A673 (cell line): ENCODE data around the gene DIAPH1. TPM values are rescaled to one million over a fixed set of nuclear protein-coding genes. Genes with fewer than 3 reads are reported as not detected.

Source experiments
- BruUV-seq: library from RNA; stranded (reverse); fragments of 400-500 nt; replicated peaks from 2 replicates; lab custom pipeline; 2021; lab: Mats Ljungman, UMichigan
- CTCF ChIA-PET: fragments of 300-600 bp; sonication (Branson Sonifier 250); formaldehyde crosslinking; loops from one replicate; lab custom pipeline; 2022; ENCODE audit warnings: antibody characterized with exemption; lab: Charles Lee
- POLR2A ChIA-PET: fragments of 300-600 bp; sonication (Branson Sonifier 250); formaldehyde crosslinking; loops from one replicate; lab custom pipeline; 2022; ENCODE audit warnings: antibody characterized with exemption; ENCODE audit not compliant: low non-redundant PET; lab: Charles Lee
- DNase-seq: peaks from one replicate; pipeline ENCODE4 v3.0.0-alpha.2; 2015; ENCODE audit warnings: low spot score
- H3K27ac ChIP-seq: fragments of 200-600 bp; sonication (generic); 2 replicates; pipeline ENCODE4 v1.5.1; 2016; ENCODE audit warnings: mixed run types, low read depth, mild to moderate bottlenecking, mixed read lengths, antibody characterized with exemption, low read length; ENCODE audit not compliant: poor library complexity, severe bottlenecking
- H3K27me3 ChIP-seq: fragments of 200-600 bp; sonication (generic); replicated peaks from 2 replicates; pipeline ENCODE4 v1.6.1; 2017; ENCODE audit warnings: mixed run types, low read depth, mild to moderate bottlenecking, mixed read lengths, antibody characterized with exemption, low read length; ENCODE audit not compliant: insufficient read depth, poor library complexity
- H3K36me3 ChIP-seq: fragments of 200-600 bp; sonication (generic); 2 replicates; pipeline ENCODE4 v1.6.1; 2016; ENCODE audit warnings: mixed run types, mild to moderate bottlenecking, mixed read lengths, antibody characterized with exemption, low read length; ENCODE audit not compliant: insufficient read depth, poor library complexity, severe bottlenecking
- H3K4me1 ChIP-seq: fragments of 200-600 bp; sonication (generic); 2 replicates; pipeline ENCODE4 v1.6.1; 2017; ENCODE audit warnings: mixed run types, mild to moderate bottlenecking, mixed read lengths, antibody characterized with exemption, low read length; ENCODE audit not compliant: insufficient read depth, poor library complexity, severe bottlenecking
- H3K4me3 ChIP-seq: fragments of 200-600 bp; sonication (generic); 2 replicates; pipeline ENCODE4 v1.5.1; 2016; ENCODE audit warnings: low read depth, mixed run types, mild to moderate bottlenecking, mixed read lengths, low read length; ENCODE audit not compliant: poor library complexity, severe bottlenecking
- H3K9me3 ChIP-seq: fragments of 200-600 bp; sonication (generic); 2 replicates; pipeline ENCODE4 v1.6.1; 2016; ENCODE audit warnings: mixed run types, low read depth, mild to moderate bottlenecking, mixed read lengths, antibody characterized with exemption, low read length; ENCODE audit not compliant: poor library complexity, severe bottlenecking
- EZH2 ChIP-seq: fragments of 200-600 bp; sonication (generic); IDR thresholded peaks from 2 replicates; pipeline ENCODE4 v1.6.1; 2017; ENCODE audit warnings: borderline replicate concordance, low read depth, mild to moderate bottlenecking, mixed read lengths, antibody characterized with exemption, low read length; ENCODE audit not compliant: poor library complexity, severe bottlenecking
- intact Hi-C: fragments of 100-400 bp; cut with micrococcal nuclease; formaldehyde crosslinking; loops from one replicate; pipeline ENCODE4 v1.10.0; 2022; ENCODE audit not compliant: unreplicated experiment
- total RNA-seq: library from RNA; stranded (reverse); gene quantifications from 2 replicates; pipeline ENCODE4 v1.2.3, GENCODE V29; 2021
- TF ChIP-seq, protein P1 (sequence below): fragments of 300-800, 200-600 bp; sonication (generic); conservative IDR thresholded peaks from 2 replicates; pipeline ENCODE4 v1.5.1; 2017; ENCODE audit warnings: low read depth, mild to moderate bottlenecking, antibody characterized with exemption, low read length, moderate library complexity, mixed read lengths

The DIAPH1 gene
- total RNA-seq, 1 experiment from 2014 or later, result 109 TPM

DNA sequence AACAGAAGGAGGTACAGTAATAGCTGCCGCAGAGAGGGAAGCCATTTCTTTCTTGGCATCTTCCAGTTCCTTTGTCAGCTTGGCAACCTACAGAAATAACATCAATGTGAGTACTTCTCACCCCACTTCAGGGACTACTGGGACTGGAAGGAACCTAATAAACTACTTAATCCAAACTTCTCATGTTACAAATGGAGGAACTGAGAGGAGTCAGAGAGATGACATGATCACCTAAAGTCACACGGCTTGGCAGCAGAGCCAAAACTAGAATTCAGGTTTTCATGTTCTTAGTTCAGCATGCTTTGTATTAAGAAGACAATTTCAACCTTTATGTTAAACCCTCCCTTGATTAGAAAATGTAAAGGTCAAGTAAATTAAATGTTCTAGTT is 44.7 kb downstream of the DIAPH1 start:
- ChIA-PET POLR2A (no interaction called here), CTCF (no interaction called here)
- Histone ChIP-seq H3K4me3 (no peak overlapping the region), H3K4me1 (no peaks in the 10 kb centered on the region), H3K27me3 (no peaks in the 10 kb centered on the region), H3K36me3 (peaks cover 71% of the 10 kb centered on the region), H3K9me3 (no peaks in the 10 kb centered on the region), H3K27ac (no peak overlapping the region)
- intact Hi-C loops, result no loop called here
- no peak for TF ChIP-seq EZH2
- TF ChIP-seq, protein P1, sequence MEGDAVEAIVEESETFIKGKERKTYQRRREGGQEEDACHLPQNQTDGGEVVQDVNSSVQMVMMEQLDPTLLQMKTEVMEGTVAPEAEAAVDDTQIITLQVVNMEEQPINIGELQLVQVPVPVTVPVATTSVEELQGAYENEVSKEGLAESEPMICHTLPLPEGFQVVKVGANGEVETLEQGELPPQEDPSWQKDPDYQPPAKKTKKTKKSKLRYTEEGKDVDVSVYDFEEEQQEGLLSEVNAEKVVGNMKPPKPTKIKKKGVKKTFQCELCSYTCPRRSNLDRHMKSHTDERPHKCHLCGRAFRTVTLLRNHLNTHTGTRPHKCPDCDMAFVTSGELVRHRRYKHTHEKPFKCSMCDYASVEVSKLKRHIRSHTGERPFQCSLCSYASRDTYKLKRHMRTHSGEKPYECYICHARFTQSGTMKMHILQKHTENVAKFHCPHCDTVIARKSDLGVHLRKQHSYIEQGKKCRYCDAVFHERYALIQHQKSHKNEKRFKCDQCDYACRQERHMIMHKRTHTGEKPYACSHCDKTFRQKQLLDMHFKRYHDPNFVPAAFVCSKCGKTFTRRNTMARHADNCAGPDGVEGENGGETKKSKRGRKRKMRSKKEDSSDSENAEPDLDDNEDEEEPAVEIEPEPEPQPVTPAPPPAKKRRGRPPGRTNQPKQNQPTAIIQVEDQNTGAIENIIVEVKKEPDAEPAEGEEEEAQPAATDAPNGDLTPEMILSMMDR, result no peak
- BruUV-seq, result no TSS peak
- DNase-seq, result no peak

DNA sequence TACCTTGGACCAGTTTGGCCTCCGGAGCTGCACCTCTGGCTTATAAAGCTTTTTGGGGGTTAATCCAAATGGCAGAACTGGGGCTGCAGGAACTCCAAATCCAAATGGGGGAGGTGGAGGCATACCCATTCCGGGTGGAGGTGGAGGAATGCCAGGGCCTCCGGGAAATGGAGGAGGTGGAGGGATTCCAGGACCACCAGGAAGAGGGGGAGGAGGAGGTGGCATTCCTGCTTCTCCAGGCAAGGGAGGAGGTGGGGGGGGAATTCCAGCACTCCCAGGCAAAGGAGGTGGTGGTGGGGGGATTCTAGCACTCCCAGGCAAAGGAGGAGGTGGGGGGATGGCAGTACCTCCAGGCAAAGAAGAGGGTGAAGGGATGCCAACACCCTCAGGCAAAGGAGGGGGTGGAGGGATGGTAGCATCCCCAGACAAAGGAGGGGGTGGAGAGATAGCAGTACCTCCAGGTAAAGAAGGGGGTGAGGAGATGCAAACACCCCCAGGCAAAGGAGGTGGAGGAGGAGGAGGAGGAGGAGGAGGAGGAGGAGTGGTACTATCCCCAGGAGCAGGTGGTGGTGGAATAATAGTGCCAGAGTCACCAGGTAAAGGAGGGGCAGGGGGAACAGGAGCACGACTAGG is 45.2 kb downstream of the DIAPH1 start:
- Histone ChIP-seq H3K36me3 (peaks cover 66% of the 10 kb centered on the region), H3K27ac (no peak overlapping the region), H3K27me3 (no peaks in the 10 kb centered on the region), H3K4me3 (no peak overlapping the region), H3K9me3 (no peaks in the 10 kb centered on the region), H3K4me1 (no peaks in the 10 kb centered on the region)
- DNase-seq, result no peak
- intact Hi-C loops, result no loop called here
- ChIA-PET POLR2A (no interaction called here), CTCF (interaction anchor here (0.6 kb wide), 1 partner anchor 46 kb away, joined by 6 read pairs; no protein-coding TSS in a partner anchor)
- no TSS peak for BruUV-seq
- TF ChIP-seq, protein P1, result no peak
- no peak for TF ChIP-seq EZH2

DNA sequence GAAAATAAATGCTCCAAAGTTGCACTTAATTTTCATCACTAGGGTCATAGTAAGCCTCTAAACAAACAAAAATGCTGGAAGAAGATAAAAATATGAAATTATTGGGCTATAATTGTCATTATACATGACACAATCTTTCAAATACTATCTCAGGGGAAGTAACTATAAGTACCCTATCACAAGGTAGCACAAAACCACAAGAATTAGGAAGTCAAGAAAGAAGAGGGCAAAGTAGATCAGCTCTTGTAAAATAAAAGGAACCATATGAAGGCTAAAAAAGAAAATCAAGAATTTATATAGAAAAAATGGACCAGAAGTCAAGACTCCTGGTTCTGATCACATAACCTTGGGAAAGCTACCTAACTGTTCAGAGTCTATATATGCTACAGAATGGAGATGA is 48.1 kb downstream of the DIAPH1 start:
- Histone ChIP-seq H3K4me1 (no peaks in the 10 kb centered on the region), H3K27ac (no peak overlapping the region), H3K27me3 (no peaks in the 10 kb centered on the region), H3K9me3 (no peaks in the 10 kb centered on the region), H3K4me3 (no peak overlapping the region), H3K36me3 (peaks cover 50% of the 10 kb centered on the region)
- no TSS peak for BruUV-seq
- intact Hi-C loops, result no loop called here
- TF ChIP-seq, protein P1, result no peak
- no peak for TF ChIP-seq EZH2
- ChIA-PET POLR2A (no interaction called here), CTCF (no interaction called here)
- DNase-seq, result no peak
